Tongue (tissue), 2 donors: ENCODE data around the gene CDK6. TPM values are rescaled to one million over a fixed set of nuclear protein-coding genes. Genes with fewer than 3 reads are reported as not detected.

Experiments
- DNase-seq: peaks from one replicate; pipeline ENCODE4 v3.0.0-alpha.2; 2015
- total RNA-seq: library from RNA; depleted of rRNA; stranded (reverse); fragments of >200 nt; gene quantifications from one replicate; pipeline ENCODE4 v1.2.3, GENCODE V29; 2014

CDK6 gene
- total RNA-seq, 1 donor from 2014 or later, result 168 TPM

GRCh38 chr7:92826258-92826938 lies 10.0 kb downstream of the CDK6 start:
- no peak for DNase-seq

- no peak for DNase-seq
Observed at GRCh38 chr7:92824901-92825480, 11.4 kb downstream of the CDK6 start.

- DNase-seq, result no peak
Observed at GRCh38 chr7:92824450-92824849, 11.9 kb downstream of the CDK6 start.

GRCh38 chr7:92823042-92823441 lies 13.3 kb downstream of the CDK6 start:
- no peak for DNase-seq

GRCh38 chr7:92820191-92820590 lies 16.2 kb downstream of the CDK6 start:
- DNase-seq, result no peak

- DNase-seq, result no peak
Observed at GRCh38 chr7:92817398-92817797, 19.0 kb downstream of the CDK6 start.

- DNase-seq, result no peak
Observed at GRCh38 chr7:92815412-92815811, 21.0 kb downstream of the CDK6 start.

GRCh38 chr7:92813390-92814024 lies 22.9 kb downstream of the CDK6 start:
- DNase-seq, result no peak

GRCh38 chr7:92811158-92811557 lies 25.2 kb downstream of the CDK6 start:
- DNase-seq, result no peak

- peak; percentile 75 for DNase-seq
Observed at GRCh38 chr7:92809760-92810573, 26.4 kb downstream of the CDK6 start.

GRCh38 chr7:92809397-92809759 lies 27.0 kb downstream of the CDK6 start:
- DNase-seq, result no peak

- DNase-seq, result no peak
Observed at GRCh38 chr7:92808635-92809034, 27.7 kb downstream of the CDK6 start.

- DNase-seq, result no peak
Observed at GRCh38 chr7:92808006-92808405, 28.4 kb downstream of the CDK6 start.

- DNase-seq, result no peak
Observed at GRCh38 chr7:92806496-92806895, 29.9 kb downstream of the CDK6 start.

GRCh38 chr7:92802406-92802805 lies 34.0 kb downstream of the CDK6 start:
- DNase-seq, result no peak

GRCh38 chr7:92799446-92800211 lies 36.7 kb downstream of the CDK6 start:
- no peak for DNase-seq

- DNase-seq, result no peak
Observed at GRCh38 chr7:92798517-92799249, 37.7 kb downstream of the CDK6 start.

- DNase-seq, result no peak
Observed at GRCh38 chr7:92797693-92798092, 38.7 kb downstream of the CDK6 start.

GRCh38 chr7:92797284-92797683 lies 39.1 kb downstream of the CDK6 start:
- no peak for DNase-seq

GRCh38 chr7:92794831-92795230 lies 41.5 kb downstream of the CDK6 start:
- no peak for DNase-seq

- no peak for DNase-seq
Observed at GRCh38 chr7:92794391-92794790, 42.0 kb downstream of the CDK6 start.
